SK-N-SH treated with all-trans-retinoic acid at 6 μM for 48 hours (cell line): ENCODE data around the gene RFK.

Experiments
- CREB5 ChIP-seq: fragments of 250-450 bp; sonication (Bioruptor Pico); IDR thresholded peaks from 2 replicates; pipeline ENCODE4 v1.5.1; 2020; ENCODE audit warnings: low read depth, mild to moderate bottlenecking, moderate library complexity
- ESRRG ChIP-seq: fragments of 250-450 bp; sonication (Bioruptor Pico); IDR thresholded peaks from 2 replicates; pipeline ENCODE4 v1.6.1; 2021; ENCODE audit warnings: mild to moderate bottlenecking
- TCF4 ChIP-seq: fragments of 250-450 bp; sonication (Bioruptor Pico); IDR thresholded peaks from 2 replicates; pipeline ENCODE4 v1.8.0; 2021; ENCODE audit warnings: mild to moderate bottlenecking, moderate library complexity, borderline replicate concordance
- ZFP3 ChIP-seq: fragments of 250-450 bp; sonication (Bioruptor Pico); IDR thresholded peaks from 2 replicates; pipeline ENCODE4 v1.5.0; 2020; ENCODE audit warnings: mild to moderate bottlenecking, moderate library complexity
- ZNF70 ChIP-seq: fragments of 450-650 bp; formaldehyde crosslinking; IDR thresholded peaks from 2 replicates; pipeline ENCODE4 v1.5.0; 2020; ENCODE audit warnings: mild to moderate bottlenecking, moderate library complexity
- ZNF8 ChIP-seq: fragments of 450-650 bp; formaldehyde crosslinking; IDR thresholded peaks from 2 replicates; pipeline ENCODE4 v1.5.0; 2020; ENCODE audit warnings: mild to moderate bottlenecking, moderate library complexity

GRCh38 chr9:76349865-76350264, 44.4 kb downstream of the RFK start:
- no peak for TF ChIP-seq CREB5 (CRISPR knock-in tag)
- TF ChIP-seq ESRRG (CRISPR knock-in tag): no peak
- no peak for TF ChIP-seq TCF4 (CRISPR knock-in tag)
- TF ChIP-seq ZFP3 (CRISPR knock-in tag): no peak
- no peak for TF ChIP-seq ZNF70 (CRISPR knock-in tag)
- no peak for TF ChIP-seq ZNF8 (CRISPR knock-in tag)
